Activated gamma-delta T cell treated with Interleukin-2 at 50 U/mL for 16 hours (primary cell): ENCODE results near the gene NOM1.
"Not testable (repeated sequence)": the region's sequence is repeated elsewhere in the genome, so short reads cannot be mapped to it uniquely, and the experiment has no call there.

Experiments
- DNase-seq: peaks from one replicate; pipeline ENCODE4 v3.0.0-alpha.2; 2020

The NOM1 gene

DNA sequence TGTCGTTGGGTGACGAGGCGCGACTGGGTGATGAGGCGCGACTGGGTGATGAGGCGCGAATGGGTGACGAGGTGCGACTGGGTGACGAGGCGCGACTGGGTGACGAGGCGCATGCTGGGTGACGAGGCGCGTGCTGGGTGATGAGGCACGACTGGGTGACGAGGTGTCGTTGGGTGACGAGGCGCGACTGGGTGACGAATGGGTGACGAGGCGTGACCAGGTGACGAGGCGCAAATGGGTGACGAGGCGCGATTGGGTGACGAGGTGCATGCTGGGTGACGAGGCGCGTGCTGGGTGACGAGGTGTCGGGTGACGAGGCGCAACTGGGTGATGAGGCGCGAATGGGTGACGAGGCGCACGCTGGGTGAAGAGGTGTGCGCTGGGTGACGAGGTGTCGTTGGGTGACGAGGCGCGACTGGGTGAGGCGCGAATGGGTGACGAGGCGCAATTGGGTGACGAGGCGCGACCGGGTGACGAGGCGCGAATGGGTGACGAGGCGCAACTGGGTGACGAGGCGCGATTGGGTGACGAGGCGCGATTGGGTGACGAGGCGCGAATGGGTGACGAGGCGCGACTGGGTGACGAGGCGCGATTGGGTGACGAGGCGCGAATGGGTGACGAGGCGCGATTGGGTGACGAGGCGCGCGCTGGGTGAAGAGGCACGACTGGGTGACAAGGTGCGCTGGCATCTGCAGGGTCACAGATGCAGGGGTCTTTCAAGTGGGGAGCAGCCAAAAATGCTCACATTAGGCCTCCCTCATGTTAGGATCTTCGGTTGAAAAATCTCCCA is 7.9 kb upstream of the NOM1 start:
- DNase-seq, result no peak

DNA sequence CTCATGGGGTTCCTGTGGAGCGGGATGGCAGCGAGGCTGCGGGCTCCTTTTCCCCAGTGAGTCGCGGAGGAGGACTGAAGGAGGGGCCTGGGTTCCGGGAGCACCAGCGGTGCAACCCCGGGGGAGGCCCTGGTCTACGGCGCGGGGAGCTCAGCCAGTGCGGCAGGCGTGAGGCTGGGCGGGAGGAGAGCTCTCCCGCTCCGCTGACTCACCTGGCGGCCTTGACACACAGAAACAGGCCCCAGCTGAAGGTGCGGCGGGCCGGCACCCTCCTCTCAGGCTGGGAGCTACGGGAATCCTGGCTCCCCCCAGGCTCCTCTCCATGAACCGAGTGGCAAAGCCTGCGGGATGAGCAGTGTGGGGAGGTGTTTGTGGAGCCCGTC is 6.8 kb upstream of the NOM1 start:
- DNase-seq, result no peak

DNA sequence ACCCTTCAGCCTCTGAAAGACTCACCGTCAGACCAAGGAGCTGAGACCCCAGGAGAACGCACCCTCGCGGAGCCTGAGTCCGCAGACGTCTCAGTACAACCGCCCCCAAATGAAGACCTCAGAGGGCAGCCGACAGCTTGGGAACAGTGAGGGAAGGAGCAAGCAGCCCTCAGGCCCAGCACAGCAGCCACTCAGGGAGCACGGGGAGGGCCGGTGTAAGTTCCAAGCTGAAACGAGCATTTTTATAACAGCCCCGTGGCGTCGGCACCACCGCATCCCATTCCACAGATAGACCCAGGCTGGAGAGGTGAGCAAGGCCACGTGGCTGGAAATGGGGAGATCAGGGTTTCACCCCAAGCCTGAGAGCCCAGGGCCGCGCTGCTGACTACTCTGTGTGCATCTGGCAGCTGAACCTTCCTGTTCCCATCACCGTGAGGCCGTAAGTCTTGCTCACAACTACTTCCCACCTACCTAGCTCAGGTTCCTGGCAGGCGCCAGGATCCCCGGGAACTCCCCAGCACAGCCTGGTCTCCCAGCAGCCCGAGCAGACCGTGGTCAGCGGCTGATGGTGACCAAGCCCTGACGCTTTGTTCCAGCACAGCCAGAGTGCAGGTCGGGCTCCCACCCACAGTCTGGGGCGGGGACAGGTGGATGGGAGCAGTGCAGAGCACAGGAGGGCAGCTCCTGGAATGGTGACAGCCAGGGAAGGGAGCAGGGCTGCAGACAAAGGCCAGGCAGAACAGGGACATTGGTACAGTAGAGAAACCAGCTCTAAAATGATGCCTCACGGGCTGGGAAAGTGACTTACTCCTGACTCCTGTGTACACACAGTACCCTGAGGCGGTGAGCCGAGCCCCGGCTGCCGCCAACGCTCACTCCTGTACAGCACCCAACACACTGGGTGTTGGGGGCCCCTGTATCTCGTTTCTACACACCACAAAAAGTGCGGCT is 6.1 kb upstream of the NOM1 start:
- no peak for DNase-seq

DNA sequence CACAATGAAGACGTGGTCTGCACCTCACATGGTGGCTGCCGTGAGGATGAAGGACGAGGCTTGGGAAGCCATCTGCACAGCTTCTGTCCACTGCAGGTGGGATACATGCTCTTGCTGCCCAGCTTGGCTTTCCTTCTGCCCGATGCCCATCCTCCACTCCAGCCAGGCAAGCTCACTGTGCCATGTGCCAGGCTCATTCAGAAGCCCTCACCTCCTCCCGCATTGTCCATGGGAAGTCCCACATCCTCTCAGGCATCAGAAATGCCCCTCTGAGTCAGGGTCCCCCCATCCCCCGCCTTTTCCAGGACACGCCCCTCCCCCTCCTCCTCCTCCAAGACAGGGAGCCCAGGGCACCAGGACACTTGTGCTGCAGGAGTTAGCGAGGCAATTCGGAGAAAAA is 4.6 kb upstream of the NOM1 start:
- no peak for DNase-seq

DNA sequence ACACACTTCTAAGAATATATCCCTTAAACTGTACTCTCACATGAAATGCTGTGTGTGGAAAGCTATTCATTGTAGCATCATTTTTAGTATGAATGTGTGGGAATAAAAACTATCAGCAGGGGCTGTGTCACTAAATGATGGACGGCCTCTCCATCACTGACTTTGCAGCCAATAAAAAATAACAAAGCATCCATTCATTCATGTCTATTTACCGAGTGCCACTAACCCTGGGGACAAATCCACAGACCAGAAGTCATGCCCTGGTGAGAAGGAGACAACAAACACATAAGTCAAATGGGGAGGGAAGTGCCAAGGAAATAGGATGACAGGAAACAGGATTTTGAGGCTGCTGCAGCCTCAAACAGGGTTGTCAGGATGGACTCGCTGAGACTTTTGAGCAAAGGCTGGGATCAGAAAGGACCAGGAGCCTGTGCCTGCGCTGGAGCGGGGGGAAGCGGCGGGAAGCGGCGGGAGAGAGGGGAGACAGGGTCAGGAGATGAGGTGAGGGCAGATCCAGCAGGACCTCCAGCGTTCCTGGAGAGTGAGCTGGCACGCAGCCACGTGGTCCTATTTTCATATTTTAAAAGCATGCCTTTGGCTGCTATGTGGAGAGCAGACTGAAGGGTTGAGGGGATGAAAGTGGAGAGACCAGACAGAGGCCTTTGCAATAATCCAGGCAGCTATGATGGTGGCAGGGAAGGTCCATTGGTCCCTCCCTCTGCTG is 2.2 kb upstream of the NOM1 start:
- DNase-seq, result no peak

DNA sequence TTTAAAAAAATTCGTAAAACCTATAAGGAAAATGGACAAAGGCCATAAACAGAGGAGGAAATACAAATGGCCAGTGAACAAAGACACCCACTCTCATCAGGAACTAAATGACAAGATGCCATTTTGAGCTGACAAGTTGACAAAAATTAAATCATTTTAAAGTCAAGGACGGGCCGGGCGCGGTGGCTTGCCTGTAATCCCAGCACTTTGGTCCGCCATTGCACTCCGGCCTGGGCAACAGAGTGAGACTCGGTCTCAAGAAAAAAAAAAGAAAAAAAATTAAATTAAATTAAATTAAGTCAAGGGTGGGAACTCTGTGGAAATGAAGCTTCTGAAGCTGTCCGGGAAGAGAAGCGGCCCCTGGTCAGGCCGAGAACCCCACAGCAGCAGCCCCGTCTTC is 1.2 kb upstream of the NOM1 start:
- no peak for DNase-seq

DNA sequence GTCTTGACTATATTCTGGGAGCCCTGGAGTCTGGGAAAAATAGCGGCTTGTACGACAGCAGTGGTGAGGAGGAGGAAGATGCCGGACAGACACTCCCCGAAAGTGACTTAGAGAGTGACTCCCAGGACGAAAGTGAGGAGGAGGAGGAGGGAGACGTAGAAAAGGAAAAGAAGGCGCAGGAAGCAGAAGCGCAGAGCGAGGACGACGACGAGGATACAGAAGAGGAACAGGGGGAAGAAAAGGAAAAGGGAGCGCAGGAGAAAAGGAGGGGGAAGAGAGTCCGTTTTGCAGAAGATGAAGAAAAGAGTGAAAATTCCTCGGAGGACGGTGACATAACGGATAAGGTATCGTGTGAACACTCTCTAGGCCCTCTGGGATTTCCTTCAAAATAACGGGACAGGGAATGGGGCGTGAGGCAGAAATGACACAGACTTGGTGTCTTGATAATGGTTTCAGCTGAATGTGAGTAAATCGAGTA is 908 bp downstream of the NOM1 start:
- no peak for DNase-seq

DNA sequence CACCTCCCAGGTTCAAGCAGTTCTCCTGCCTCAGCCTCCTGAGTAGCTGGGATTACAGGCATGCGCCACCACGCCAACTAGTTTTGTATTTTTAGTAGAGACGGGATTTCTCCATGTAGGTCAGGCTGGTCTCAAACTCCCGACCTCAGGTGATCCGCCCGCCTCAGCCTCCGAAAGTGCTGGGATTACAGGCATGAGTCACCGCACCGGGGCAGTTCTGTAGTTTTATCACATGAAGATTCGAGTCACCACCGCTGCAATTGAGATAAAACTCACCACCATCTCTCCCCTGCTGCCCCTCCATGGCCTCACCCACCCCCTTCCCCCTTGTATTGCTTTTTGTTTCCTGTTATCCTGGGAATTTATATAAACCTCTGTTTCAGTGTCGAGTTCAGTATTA is 3.7 kb downstream of the NOM1 start:
- DNase-seq, result not testable (repeated sequence)

DNA sequence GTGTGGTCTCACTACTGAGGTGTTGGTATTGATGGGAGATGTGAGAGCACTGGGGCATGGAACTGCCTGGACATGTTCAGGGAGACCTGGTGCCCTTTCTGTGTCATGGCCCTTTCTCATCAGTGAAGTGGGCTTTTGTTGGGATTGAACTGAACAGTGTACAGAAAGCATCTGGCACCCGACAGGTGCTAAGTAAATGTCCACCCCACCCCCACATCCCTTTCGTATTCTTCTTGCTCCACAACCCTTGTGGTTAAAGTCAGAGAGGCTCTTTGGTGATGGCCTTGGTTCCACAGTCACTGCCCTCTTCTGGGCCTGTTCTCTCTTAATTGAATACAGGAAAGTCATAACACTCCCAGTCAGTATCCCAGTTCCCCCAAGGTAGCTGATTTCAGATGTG is 5.4 kb downstream of the NOM1 start:
- no peak for DNase-seq

DNA sequence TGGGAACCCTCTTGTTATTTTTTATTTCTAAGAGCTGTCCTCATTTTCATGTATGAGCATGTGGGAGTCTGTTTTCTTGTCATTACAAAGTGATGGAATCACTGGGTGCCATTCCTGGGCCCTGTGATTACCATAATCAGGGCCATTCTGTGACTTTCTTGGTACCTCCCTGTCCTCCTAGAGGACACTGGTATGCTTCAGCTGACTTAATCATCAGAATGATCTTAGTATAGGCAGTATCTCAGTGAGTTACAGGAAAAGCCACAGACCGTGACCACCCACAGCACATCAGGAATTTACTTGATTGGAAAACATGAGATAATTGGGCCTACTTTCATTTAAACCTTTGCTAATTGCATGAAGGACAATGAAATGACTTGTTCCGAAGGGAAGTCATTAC is 7.2 kb downstream of the NOM1 start:
- DNase-seq, result no peak

DNA sequence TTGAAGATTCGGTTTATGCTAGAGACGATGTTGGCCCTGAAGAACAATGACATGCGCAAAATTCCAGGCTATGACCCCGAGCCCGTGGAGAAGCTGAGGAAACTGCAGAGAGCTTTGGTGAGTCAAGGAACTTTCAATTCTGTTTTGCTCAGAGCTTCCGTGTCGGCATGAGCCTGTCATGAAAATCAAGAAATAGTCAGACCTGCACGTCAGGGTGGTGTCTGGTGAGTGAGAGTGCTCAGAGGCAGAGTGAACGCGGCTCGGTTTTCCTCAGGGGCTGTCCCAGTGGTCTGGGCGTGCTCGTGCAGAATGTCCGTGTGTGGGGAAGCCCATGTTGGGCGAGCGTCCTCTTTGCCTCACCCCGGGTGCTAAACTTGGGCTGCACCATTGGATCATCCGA is 12.6 kb downstream of the NOM1 start:
- DNase-seq, result no peak

DNA sequence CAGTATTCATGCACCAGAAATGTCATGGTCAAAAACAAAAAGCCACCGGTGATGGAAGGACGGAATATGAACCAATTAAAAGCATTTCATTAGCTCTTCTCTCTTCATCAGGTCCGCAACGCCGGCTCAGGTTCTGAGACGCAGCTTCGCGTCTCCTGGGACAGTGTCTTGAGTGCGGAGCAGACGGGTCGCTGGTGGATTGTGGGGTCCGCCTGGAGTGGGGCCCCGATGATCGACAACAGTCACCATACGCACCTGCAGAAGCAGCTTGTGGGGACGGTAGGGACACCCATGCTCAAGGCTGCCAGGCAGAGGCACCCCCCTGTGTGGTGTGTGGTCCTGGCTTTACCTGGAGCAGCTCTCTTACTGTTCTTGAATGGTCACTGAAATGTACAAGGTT is 13.4 kb downstream of the NOM1 start:
- no peak for DNase-seq

DNA sequence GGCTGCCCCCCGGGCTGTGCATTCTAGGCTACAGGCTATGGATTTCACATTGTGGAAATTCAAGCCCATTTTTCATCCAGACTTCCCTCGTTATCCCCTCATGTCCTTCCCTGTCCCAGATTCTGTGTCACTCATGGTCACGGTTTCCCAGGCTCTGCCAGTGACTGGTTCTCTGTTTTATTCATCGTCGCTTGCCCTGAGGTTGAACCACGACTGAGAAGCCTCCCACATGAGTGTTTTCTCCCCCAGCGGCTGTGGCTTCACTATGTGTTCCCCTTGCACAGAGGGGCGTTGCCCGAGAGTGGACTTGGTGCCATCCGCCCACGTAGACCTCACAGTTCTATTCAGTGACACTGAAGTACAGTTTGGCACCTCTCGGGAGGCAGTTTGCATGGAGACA is 14.0 kb downstream of the NOM1 start:
- no peak for DNase-seq

DNA sequence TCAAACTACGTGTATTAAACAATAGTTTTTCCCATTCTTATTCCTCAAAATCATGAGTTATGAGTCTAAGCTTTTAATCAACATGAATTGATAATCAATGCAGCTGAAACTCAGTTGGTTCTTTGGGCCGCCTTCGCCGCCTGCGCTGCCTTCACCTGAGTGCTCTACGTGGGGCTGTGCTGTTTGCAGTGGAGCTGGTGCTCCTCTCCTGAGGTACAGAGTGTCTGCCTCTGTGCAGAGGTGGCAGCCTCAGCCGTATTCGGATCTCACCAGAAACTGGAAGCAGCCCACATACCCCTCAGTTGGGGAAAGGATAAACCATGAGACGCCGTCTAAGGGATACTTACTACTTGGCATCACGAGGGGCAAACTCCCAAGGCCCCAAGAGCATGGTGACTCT is 15.5 kb downstream of the NOM1 start:
- DNase-seq, result no peak

DNA sequence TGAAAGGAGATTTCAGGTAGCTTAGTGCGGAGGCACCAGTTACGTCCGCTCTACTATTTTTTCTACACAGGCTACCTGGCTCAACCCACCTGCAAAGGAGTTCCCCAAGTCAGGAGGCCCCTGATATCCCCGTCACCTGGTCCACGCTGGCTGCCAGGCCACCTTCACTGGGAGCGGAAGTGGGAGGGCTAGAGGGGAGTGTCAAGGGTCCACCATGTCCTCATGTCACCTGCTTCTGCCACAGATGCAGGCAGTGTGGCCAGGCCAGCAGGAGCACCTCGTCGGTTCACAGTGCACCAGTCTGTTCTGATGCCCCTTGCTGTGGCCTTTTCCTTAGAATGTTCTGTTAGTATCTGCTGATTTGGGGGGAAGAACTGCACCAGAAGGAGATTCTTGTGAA is 16.9 kb downstream of the NOM1 start:
- DNase-seq, result no peak

DNA sequence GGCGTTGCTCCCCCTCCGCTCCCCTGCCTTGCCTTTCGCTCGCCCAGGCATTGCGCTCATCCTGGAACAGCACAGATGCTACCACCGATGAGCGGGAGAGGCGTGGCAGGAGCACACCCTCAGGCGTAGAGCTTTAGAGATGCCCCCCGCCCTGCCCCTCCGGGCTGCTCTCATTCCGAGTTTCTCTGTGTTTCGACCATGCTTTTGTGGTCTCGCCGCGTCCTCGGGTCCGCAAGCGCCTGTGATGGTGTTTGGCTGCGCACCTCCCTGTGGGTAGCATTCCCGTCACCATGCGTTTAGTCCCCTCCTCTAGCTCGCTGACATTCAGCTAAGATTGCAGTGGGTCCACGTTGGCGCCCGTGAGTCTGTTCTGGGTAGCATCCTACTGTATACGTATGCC is 18.7 kb downstream of the NOM1 start:
- no peak for DNase-seq

DNA sequence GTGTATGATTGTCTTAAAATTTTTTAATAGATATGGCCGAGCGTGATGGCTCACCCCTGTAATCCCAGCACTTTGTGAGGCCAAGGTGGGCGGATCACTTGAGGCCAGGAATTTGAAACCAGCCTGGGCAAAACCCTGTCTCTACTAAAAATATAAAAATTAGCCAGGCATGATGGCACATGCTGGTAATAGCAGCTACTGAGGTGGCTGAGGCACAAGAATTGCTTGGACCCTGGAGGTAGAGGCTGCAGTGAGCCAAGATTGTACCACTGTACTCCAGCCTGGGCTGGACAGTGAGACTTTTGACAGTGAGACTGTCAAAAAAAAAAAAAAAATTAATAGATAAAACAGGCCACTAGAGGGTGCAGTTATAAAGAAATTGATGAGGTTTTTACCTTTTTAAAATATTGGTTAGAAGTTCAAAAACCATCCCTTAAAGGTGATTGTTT is 20.5 kb downstream of the NOM1 start:
- no peak for DNase-seq

DNA sequence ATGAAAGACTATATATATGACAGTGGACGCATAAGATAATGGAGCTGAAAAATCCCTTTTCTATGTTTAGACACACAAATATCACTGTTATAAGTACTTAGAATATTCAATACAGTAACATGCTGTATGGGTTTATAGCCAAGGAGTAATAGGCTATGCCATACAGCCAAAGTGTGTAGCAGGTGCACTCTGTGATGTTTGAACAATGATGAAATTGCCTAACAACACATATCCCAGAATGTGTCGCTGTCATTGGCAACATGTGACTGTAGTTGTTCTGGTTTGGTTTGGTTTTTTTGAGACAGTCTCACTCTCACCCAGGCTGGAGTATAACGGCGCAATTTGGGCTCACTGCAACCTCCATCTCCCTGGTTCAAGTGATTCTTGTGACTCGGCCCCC is 26.1 kb downstream of the NOM1 start:
- DNase-seq, result no peak

DNA sequence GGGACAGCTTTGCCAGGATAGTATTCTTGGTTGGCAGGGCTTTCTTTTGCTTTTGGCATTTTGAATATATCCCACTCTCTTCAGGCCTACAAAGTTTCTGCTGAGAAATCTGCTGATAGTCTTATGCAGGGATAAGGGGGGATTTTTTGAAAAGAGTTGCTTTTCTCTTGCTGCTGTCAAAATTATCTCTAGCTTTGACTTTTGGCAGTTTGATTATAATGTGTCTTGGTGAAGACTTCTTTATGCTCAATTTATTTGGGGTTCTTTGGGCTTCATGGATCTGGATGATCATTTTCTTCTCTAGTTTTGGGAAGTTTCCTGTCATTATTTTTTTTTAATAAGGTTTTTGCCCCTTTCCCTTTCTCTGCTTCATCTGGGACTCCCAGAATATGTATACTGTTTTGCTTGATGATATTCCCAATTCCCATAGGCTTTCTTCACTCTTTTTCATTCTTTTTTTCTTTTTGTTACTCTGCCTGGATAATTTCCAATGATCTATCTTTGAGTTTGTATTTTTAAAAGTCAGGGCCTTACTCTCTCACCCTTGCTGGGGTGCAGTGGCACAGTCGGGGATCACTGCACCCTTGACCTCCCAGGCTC is 29.6 kb downstream of the NOM1 start:
- no peak for DNase-seq

DNA sequence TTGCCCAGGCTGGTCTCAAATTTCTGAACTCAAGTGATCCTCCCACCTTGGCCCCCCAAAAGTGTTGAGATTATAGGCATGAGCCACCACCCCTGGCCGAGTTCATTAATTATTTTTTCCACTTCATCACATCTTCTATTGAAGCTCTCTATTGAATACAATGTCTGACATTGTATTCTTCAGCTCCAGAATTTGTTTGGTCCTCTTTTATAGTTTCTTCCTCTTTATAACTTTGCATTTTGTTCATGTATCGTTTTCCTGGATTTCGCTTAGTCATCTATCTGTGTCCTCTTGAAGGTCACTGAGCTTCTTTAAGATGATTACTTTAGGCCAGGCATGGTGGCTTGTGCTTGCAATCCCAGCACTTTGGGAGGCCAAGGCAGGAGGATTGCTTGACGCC is 30.2 kb downstream of the NOM1 start:
- DNase-seq, result no peak

DNA sequence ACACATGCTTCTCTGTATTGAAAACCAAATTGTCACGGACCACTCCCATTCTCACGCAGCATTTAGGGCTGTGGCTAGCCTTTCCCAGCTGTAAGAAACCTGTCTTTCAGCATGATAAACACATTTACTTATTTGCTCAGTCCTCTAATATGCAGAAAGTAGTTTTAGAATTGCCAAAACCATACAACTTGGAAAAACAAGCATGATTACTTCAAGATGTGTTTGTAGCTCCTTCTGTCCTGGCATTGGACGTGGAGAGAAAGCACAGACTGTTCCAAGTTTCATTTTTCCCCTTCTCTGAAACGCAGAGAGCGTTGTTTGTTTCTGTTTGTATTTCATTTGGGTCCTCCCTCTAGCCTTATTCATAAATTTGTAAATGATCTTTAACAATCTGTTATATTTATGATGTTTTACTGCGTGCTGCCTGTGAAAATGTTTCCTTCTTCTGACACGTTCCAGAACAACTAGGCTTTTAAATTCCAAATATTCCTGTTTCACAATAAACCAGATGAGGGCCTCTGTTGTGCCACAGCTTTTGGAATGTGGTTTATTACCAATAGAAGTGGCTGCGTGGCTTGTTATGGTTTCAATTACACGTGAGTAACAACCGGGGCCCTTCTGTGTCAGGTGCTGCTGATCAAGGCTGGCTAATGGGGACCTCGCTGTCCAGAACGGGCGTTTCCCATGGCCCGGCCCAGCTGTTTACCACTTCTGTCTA is 34.8 kb downstream of the NOM1 start:
- no peak for DNase-seq
